H9 (cell line): Measurements from ENCODE around the gene TTYH1. TPM values are rescaled to one million over a fixed set of nuclear protein-coding genes. Genes with fewer than 3 reads are reported as not detected.
A peak's percentile ranks its signal among the peaks of the same experiment; 100 is the strongest.

Experiments
- DNase-seq: peaks from one replicate; pipeline ENCODE4 v3.0.0-alpha.2; 2017
- H2AFZ ChIP-seq: one replicate; pipeline ENCODE4 v1.6.1; 2013; ENCODE audit warnings: mild to moderate bottlenecking, low read length, control low read depth, moderate library complexity
- H2AK5ac ChIP-seq: 2 replicates; pipeline ENCODE4 v1.6.1; 2013; ENCODE audit warnings: low read length, control low read depth, mixed read lengths; ENCODE audit not compliant: insufficient read length
- H2BK120ac ChIP-seq: one replicate; pipeline ENCODE4 v1.6.1; 2013; ENCODE audit warnings: low read depth, mild to moderate bottlenecking, low read length, control low read depth, inconsistent platforms; ENCODE audit not compliant: poor library complexity, severe bottlenecking
- H2BK12ac ChIP-seq: 2 replicates; pipeline ENCODE4 v1.6.1; 2013; ENCODE audit warnings: low read length, control low read depth, mixed read lengths, low read depth; ENCODE audit not compliant: insufficient read length
- H2BK15ac ChIP-seq: 2 replicates; pipeline ENCODE4 v1.6.1; 2013; ENCODE audit warnings: low read depth, low read length, control low read depth
- H2BK20ac ChIP-seq: one replicate; pipeline ENCODE4 v1.6.1; 2013; ENCODE audit warnings: low read depth, mild to moderate bottlenecking, low read length, control low read depth, inconsistent platforms; ENCODE audit not compliant: poor library complexity, severe bottlenecking
- H2BK5ac ChIP-seq: 2 replicates; pipeline ENCODE4 v1.6.1; 2013; ENCODE audit warnings: low read length, control low read depth, mixed read lengths; ENCODE audit not compliant: insufficient read length
- H3K14ac ChIP-seq: 2 replicates; pipeline ENCODE4 v1.6.1; 2013; ENCODE audit warnings: low read length, control low read depth; ENCODE audit not compliant: insufficient read depth
- H3K18ac ChIP-seq: 2 replicates; pipeline ENCODE4 v1.6.1; 2013; ENCODE audit warnings: low read depth, mild to moderate bottlenecking, mixed read lengths, low read length, control low read depth; ENCODE audit not compliant: insufficient read length
- H3K23ac ChIP-seq: 2 replicates; pipeline ENCODE4 v1.6.1; 2013; ENCODE audit warnings: low read length, control low read depth, mixed read lengths, low read depth; ENCODE audit not compliant: insufficient read length
- H3K23me2 ChIP-seq: 2 replicates; pipeline ENCODE4 v1.6.1; 2013; ENCODE audit warnings: low read depth, mild to moderate bottlenecking, mixed read lengths, low read length, control low read depth; ENCODE audit not compliant: insufficient read length, poor library complexity, severe bottlenecking
- H3K27ac ChIP-seq: 2 replicates; pipeline ENCODE4 v1.5.1; 2013; ENCODE audit warnings: low read length, control low read depth, mixed read lengths, low read depth; ENCODE audit not compliant: insufficient read length
- H3K27me3 ChIP-seq: 2 replicates; pipeline ENCODE4 v1.6.1; 2013; ENCODE audit warnings: low read length, control low read depth, inconsistent platforms; ENCODE audit not compliant: insufficient read depth
- H3K4ac ChIP-seq: 2 replicates; pipeline ENCODE4 v1.6.1; 2013; ENCODE audit warnings: low read depth, mild to moderate bottlenecking, control low read depth, inconsistent platforms, low read length, moderate library complexity
- H3K4me1 ChIP-seq: 2 replicates; pipeline ENCODE4 v1.6.1; 2013; ENCODE audit warnings: low read length, control low read depth, inconsistent platforms; ENCODE audit not compliant: insufficient read depth
- H3K4me2 ChIP-seq: 2 replicates; pipeline ENCODE4 v1.6.1; 2013; ENCODE audit warnings: low read length, control low read depth, mixed read lengths; ENCODE audit not compliant: insufficient read length, insufficient read depth
- H3K56ac ChIP-seq: 2 replicates; pipeline ENCODE4 v1.6.1; 2013; ENCODE audit warnings: low read depth, mild to moderate bottlenecking, mixed read lengths, low read length, control low read depth; ENCODE audit not compliant: insufficient read length
- H3K79me1 ChIP-seq: 2 replicates; pipeline ENCODE4 v1.6.1; 2013; ENCODE audit warnings: low read depth, mild to moderate bottlenecking, moderate library complexity, low read length, control low read depth, inconsistent platforms; ENCODE audit not compliant: insufficient read depth, poor library complexity, severe bottlenecking
- H3K79me2 ChIP-seq: 2 replicates; pipeline ENCODE4 v1.6.1; 2013; ENCODE audit warnings: low read length, control low read depth, inconsistent platforms; ENCODE audit not compliant: insufficient read depth
- H3K9ac ChIP-seq: 2 replicates; pipeline ENCODE4 v1.6.1; 2013; ENCODE audit warnings: low read length, control low read depth, mixed read lengths; ENCODE audit not compliant: insufficient read length; ENCODE audit errors: extremely low read depth
- H3K9me3 ChIP-seq: one replicate; pipeline ENCODE4 v1.6.1; 2013; ENCODE audit warnings: low read depth, low read length, inconsistent platforms; ENCODE audit not compliant: control insufficient read depth
- H3T11ph ChIP-seq: one replicate; pipeline ENCODE4 v1.6.1; 2013; ENCODE audit warnings: mild to moderate bottlenecking, low read length, control low read depth, inconsistent platforms
- H4K20me1 ChIP-seq: one replicate; pipeline ENCODE4 v1.6.1; 2013; ENCODE audit not compliant: control insufficient read depth, insufficient read length, insufficient read depth
- H4K5ac ChIP-seq: 2 replicates; pipeline ENCODE4 v1.6.1; 2013; ENCODE audit warnings: low read depth, mild to moderate bottlenecking, mixed read lengths, low read length, control low read depth; ENCODE audit not compliant: insufficient read length
- H4K8ac ChIP-seq: replicated peaks from 2 replicates; pipeline ENCODE4 v1.6.1; 2013; ENCODE audit warnings: low read length, control low read depth, mixed read lengths, low read depth; ENCODE audit not compliant: insufficient read length
- H4K91ac ChIP-seq: 2 replicates; pipeline ENCODE4 v1.6.1; 2013; ENCODE audit warnings: low read depth, mild to moderate bottlenecking, moderate library complexity, mixed read lengths, low read length, control low read depth; ENCODE audit not compliant: insufficient read length
- H3K27ac Mint-ChIP-seq, 3 experiments: 2 replicates in 2 of 3; 3 replicates in 1 of 3; pipeline ENCODE4 v1.8.0; 2020 to 2021; ENCODE audit warnings: mixed read lengths in 3 of 3, mild to moderate bottlenecking in 1 of 3, moderate library complexity in 1 of 3
- H3K27me3 Mint-ChIP-seq: 2 replicates; pipeline ENCODE4 v1.8.0; 2021; ENCODE audit warnings: low read depth, mild to moderate bottlenecking, moderate library complexity, mixed read lengths
- H3K36me3 Mint-ChIP-seq, 3 experiments: 2 replicates in 2 of 3; 3 replicates in 1 of 3; pipeline ENCODE4 v1.8.0; 2020 to 2021; ENCODE audit warnings: low read depth in 3 of 3, mixed read lengths in 3 of 3; ENCODE audit not compliant: insufficient read depth in 1 of 3
- H3K4me1 Mint-ChIP-seq, 2 experiments: 2 replicates each; pipeline ENCODE4 v1.8.0; 2020; ENCODE audit warnings: mixed read lengths in 2 of 2
- H3K4me3 Mint-ChIP-seq, 2 experiments: 2 replicates in 1 of 2; 3 replicates in 1 of 2; pipeline ENCODE4 v1.8.0; 2020 to 2021; ENCODE audit warnings: mild to moderate bottlenecking in 2 of 2, mixed read lengths in 2 of 2, moderate library complexity in 1 of 2
- H3K9me3 Mint-ChIP-seq, 2 experiments: 2 replicates in 1 of 2; 3 replicates in 1 of 2; pipeline ENCODE4 v1.8.0; 2020; ENCODE audit warnings: mild to moderate bottlenecking in 2 of 2, mixed read lengths in 2 of 2, moderate library complexity in 1 of 2
- WGBS: extraction: QIAGEN DNeasy Blood & Tissue Kit; methylation state at CpG from one replicate; pipeline ENCODE4 v1.1.7; 2013; ENCODE audit warnings: missing lambda C conversion rate, low lambda C conversion rate, mixed read lengths; ENCODE audit not compliant: insufficient read length; ENCODE audit errors: extremely low coverage; 5-methylcytosine and 5-hydroxymethylcytosine counted together
- total RNA-seq: library from RNA; stranded (reverse); gene quantifications from 2 replicates; pipeline ENCODE4 v1.2.1, GENCODE V29; 2021
- TF ChIP-seq, protein P1 (sequence below): fragments of 200-600 bp; sonication (generic); conservative IDR thresholded peaks from 3 replicates; pipeline ENCODE4 v1.8.0; 2021; ENCODE audit warnings: antibody characterized with exemption, mild to moderate bottlenecking

The TTYH1 gene
- total RNA-seq, 1 experiment from 2014 or later = 47.1 TPM

DNA sequence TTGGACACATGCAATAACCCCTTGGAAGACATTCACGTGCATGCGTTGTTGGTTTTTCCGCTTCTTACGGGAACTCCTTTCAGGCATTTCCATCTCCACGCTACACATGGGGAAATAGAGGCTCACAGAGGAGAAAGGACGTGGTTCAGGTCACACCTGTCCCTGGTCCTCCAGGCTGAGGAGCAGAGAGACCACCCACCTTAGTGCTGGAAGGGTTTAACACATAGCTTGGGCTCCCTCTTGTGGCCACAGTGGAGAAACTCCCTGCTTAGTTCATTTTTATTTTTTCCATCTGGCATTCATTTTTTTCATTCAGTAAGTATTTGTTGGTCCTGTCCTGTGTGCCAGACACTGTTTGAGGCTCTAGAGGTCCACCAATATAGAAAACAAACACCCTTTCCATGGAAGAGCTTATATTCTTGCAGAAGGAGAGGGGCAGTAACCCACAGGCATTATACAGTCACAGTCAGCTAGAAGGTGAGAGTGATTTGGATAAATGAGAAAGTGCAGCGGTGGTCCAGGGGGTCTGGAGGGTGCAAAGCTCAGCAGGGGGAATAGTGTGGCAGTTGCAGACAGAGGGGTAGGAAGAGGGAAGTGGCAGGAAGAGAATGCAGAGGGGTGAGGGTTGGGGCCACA, 24.2 kb upstream of the TTYH1 start:
- peaks cover 2 to 26% of the 10 kb centered on the region in 2 experiments; a peak in 1 of 5 replicates for H3K9me3 Mint-ChIP-seq
- no peak overlapping the region for H2BK15ac ChIP-seq
- no peak overlapping the region for H3K23ac ChIP-seq
- H3K27me3 ChIP-seq = peaks cover 2% of the 10 kb centered on the region; the same call in 1 of the 2 replicates
- H2BK12ac ChIP-seq = no peak overlapping the region
- H3K36me3 Mint-ChIP-seq = no peaks in the 10 kb centered on the region
- TF ChIP-seq, protein P1, sequence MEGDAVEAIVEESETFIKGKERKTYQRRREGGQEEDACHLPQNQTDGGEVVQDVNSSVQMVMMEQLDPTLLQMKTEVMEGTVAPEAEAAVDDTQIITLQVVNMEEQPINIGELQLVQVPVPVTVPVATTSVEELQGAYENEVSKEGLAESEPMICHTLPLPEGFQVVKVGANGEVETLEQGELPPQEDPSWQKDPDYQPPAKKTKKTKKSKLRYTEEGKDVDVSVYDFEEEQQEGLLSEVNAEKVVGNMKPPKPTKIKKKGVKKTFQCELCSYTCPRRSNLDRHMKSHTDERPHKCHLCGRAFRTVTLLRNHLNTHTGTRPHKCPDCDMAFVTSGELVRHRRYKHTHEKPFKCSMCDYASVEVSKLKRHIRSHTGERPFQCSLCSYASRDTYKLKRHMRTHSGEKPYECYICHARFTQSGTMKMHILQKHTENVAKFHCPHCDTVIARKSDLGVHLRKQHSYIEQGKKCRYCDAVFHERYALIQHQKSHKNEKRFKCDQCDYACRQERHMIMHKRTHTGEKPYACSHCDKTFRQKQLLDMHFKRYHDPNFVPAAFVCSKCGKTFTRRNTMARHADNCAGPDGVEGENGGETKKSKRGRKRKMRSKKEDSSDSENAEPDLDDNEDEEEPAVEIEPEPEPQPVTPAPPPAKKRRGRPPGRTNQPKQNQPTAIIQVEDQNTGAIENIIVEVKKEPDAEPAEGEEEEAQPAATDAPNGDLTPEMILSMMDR = peak; percentile 81
- H2AFZ ChIP-seq = no peak overlapping the region
- H3K27me3 Mint-ChIP-seq = peaks cover 61% of the 10 kb centered on the region
- no peak overlapping the region for H3K9ac ChIP-seq
- no peak overlapping the region for H2BK120ac ChIP-seq
- WGBS = no CpG with 5 or more reads among the region's 7 CpGs
- H4K8ac ChIP-seq = no peak overlapping the region
- H3K14ac ChIP-seq = no peak overlapping the region
- H3K27ac ChIP-seq = no peak overlapping the region
- H3K79me2 ChIP-seq = no peaks in the 10 kb centered on the region
- H2AK5ac ChIP-seq = no peak overlapping the region
- no peaks in the 10 kb centered on the region for H4K20me1 ChIP-seq
- H3K4me1 ChIP-seq = no peaks in the 10 kb centered on the region
- no peak overlapping the region for H2BK20ac ChIP-seq
- H2BK5ac ChIP-seq = no peak overlapping the region
- no peak overlapping the region for H3T11ph ChIP-seq
- H3K4me1 Mint-ChIP-seq = peaks cover 16 to 20% of the 10 kb centered on the region in 2 experiments
- H3K4ac ChIP-seq = no peak overlapping the region
- H3K56ac ChIP-seq = no peak overlapping the region
- H3K9me3 ChIP-seq = no peaks in the 10 kb centered on the region
- no peak overlapping the region for H4K91ac ChIP-seq
- no peaks in the 10 kb centered on the region for H3K23me2 ChIP-seq
- peak overlapping the region in 1 of 3 experiments; percentile 5; a peak in 1 of 7 replicates for H3K27ac Mint-ChIP-seq
- H3K4me2 ChIP-seq = peak overlapping the region; percentile 20
- no peak overlapping the region for H4K5ac ChIP-seq
- H3K79me1 ChIP-seq = no peaks in the 10 kb centered on the region
- DNase-seq = peak; percentile 82
- H3K4me3 Mint-ChIP-seq = no peak overlapping the region; a peak in 1 of 5 replicates
- H3K18ac ChIP-seq = no peak overlapping the region
